GM12891 (cell line): ENCODE data around the gene PCDHA4.
"Not testable (repeated sequence)": the region's sequence is repeated elsewhere in the genome, so short reads cannot be mapped to it uniquely, and the experiment has no call there.

Source experiments
- POLR2A ChIP-seq: IDR thresholded peaks from 2 replicates; pipeline ENCODE4 v1.6.1; 2011; ENCODE audit warnings: low read depth, low read length, control low read depth
- POLR2AphosphoS5 ChIP-seq: IDR thresholded peaks from 2 replicates; pipeline ENCODE4 v1.6.1; 2011; ENCODE audit warnings: low read depth, low read length, control low read depth
- TAF1 ChIP-seq: IDR thresholded peaks from 2 replicates; pipeline ENCODE4 v1.6.1; 2011; ENCODE audit warnings: low read depth, low read length, control low read depth

DNA sequence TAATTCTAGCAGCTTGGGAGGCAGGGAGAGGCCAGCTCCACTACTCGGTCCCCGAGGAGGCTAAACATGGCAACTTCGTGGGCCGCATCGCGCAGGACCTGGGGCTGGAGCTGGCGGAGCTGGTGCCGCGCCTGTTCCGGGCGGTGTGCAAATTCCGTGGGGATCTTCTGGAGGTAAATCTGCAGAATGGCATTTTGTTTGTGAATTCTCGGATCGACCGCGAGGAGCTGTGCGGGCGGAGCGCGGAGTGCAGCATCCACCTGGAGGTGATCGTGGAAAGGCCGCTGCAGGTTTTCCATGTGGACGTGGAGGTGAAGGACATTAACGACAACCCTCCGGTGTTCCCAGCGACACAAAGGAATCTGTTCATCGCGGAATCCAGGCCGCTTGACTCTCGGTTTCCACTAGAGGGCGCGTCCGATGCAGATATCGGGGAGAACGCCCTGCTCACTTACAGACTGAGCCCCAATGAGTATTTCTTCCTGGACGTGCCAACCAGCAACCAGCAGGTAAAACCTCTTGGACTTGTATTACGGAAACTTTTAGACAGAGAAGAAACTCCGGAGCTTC is 27.7 kb downstream of the PCDHA4 start:
- TF ChIP-seq POLR2A, POLR2AphosphoS5, TAF1: not testable (repeated sequence)
